GM19238 (cell line): Measurements from ENCODE around the gene SERPINA5.
"Not testable (repeated sequence)": the region's sequence is repeated elsewhere in the genome, so short reads cannot be mapped to it uniquely, and the experiment has no call there.

ENCODE experiments used
- DNase-seq: peaks from one replicate; pipeline ENCODE4 v3.0.0; 2011; ENCODE audit warnings: low spot score; ENCODE audit not compliant: insufficient read length

SERPINA5 gene

DNA sequence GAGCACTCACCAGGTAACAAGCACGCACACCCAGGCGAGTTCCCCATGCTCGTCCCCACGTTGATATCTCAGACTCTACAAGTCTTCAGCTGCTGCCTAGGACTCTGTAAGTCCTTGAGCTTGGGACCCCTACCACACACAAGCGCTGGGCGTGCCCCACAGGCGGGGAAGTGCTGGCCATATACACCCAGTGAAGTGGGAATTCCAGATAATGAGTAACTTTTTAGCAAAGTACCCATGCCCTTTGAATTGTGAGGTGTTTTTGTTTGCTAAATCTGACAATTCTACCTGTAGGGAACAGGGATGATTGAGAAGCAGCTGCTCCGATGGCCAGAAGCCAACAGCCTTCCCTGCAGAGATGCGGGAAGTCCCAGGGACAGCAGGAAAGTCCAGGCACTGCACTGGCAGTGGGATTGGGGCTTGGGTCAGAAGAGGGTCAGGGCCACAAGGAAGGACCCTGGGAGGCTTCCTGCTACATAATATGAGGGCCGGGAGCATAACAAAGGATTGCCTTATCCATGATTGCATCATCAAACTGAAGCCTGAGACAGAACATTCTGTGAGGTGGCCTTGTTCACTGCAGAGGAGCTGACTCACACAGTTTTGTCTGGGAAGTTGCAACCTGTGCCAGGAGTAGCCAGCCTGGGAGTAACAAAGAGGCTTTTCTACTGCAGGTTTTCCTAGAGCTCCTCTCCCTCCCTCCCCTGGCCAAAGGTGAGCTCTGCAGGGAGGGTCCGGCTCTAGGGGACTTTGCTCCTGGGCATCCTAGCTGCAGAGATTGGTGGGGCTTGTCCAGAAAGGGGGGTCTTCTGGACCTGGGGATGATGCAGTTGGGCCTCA, 17.8 kb downstream of the SERPINA5 start:
- no peak for DNase-seq

DNA sequence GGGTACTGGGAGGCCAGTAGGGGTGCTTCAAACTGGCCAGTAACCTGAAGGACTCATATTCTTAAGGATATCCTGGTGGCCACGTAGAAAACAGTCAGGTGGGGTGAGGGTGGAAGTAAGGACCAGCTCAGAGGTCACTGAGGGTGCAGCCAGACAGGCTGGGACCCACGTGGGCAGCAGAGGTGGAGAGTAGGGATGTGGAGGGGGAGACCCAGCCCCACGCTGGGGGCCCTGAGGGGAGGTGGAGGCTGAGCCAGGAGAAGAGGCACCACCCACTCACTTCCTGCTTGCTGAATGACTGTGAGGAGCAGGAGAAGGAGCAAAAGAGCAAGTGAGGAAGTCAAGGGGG, 18.4 kb downstream of the SERPINA5 start:
- DNase-seq = no peak

DNA sequence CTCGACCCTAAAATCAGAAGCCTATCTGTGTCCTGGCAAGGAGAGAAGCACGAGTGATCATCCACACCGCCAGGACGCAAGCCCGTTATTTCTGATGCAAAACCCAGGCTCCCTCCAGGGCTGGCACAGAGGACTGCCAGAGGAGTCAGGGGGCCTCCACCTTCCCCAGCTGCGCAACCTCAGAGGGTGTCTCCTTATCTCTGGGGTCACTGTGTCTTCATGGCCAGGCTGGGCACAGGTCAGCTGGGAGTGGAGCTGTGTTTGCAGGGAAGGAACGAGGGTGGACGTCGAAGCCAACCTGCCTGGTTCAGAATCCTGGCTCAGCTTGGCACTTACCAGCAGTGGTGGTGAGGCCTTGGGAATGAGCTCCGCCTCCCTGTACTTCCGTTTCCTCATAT, 18.9 kb downstream of the SERPINA5 start:
- no peak for DNase-seq

DNA sequence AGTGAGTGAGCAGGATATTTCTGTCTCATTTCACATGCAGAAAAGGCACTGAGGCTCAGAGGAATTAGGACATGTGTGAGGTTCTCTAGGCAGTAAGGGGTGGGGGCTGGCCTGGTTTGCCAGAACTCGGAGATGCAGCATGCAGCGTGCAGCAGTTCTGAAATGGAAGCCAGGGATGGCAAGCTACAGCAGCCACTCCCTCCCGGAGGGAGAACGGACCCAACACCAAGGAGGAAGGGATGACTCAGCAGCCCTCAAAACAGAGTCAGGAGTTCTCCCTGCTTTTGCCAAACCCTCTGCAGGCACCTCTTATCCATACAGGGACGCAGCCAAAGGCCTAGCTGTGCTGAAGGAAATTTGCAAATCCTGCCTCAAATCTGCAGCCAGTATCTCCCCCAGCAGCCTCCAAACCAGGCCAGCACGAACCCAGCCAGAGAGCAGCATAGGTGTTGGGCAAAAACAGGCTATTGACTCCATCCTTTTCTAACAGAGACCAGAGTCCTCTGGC, 20.7 kb downstream of the SERPINA5 start:
- no peak for DNase-seq

DNA sequence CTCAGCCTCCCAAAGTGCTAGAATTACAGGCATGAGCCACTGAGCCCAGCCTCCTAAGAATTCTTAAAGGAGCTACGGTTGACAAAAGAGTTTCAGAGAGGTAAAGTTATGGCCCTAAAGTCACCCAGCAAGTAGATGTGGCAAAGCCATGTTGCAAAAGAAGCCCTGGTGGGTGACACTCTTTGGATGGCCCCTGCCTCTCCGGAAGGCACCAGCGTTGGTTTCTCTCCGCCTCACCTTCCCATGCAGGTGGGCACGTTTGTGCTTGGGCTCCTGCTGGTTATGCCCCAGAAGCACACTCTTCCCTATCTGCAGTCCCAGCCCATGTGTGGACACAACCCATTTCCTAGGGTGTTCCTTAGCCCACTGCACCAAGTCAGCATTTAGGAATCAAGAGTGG, 21.5 kb downstream of the SERPINA5 start:
- no peak for DNase-seq

DNA sequence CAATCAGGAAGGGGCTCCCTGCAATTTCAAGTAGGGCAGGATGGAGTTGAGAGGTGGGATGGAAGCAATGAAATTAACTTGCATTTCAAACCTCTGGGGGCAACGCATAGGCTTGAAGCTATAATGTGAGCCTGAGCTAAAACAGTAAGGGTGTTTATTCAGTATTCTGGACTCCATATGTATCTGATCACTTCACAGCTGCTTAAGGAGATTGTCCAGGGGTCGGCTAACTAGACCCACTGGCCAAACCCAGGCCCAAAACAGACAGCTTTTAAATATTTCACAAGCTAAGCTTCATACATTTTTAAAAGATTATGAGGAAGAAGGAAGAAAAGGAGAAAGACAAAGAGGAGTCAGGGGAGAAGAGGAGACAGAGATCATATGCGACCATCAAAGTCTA, 24.1 kb downstream of the SERPINA5 start:
- DNase-seq = no peak

DNA sequence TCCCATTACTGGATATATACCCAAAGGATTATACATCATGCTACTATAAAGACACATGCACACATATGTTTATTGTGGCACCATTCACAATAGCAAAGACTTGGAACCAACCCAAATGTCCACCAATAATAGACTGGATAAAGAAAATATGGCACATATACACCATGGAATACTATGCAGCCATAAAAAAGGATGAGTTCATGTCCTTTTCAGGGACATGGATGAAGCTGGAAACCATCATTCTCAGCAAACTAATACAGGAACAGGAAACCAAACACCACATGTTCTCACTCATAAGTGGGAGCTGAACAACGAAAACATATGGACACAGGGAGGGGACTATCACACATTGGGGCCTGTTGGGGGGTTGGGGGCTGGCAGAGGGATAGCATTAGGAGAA, 27.7 kb downstream of the SERPINA5 start:
- not testable (repeated sequence) for DNase-seq

DNA sequence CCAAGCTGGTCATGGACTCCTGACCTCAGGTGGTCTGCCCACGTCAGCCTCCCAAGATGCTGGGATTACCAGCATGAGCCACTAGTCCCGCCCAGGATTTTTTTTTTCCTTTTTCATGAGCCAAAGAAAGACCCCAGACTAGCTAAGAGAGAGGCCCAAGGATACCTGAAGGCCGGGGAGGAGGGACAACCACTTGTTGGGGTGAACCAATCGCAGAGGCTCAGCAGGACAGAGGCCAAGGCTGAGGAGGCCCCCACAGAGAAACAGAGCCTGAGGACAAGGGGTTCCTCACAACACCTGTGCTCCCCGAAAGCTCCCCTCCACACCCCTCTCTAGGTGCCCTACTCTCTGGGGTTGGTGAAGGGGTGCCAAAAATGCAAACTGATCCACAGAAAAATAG, 30.0 kb downstream of the SERPINA5 start:
- DNase-seq = no peak

DNA sequence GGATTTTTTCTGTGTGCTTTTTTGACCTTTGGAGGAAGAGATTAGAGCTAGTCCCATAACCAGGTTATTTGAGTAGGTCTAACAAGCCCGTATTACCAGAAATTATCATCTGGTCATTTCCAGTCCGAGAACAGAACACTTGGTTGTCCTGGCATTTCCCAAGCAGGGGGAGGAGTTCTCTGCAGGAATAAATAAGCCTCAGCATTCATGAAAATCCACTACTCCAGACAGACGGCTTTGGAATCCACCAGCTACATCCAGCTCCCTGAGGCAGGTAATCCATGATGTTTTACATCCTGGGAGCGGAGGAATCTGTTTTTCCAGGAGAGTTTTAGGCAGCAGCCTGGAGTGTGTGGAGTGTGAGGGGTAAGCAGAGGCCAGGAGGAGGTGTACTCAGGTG, 30.9 kb downstream of the SERPINA5 start, which contains the start of gene SERPINA3:
TSS of gene SERPINA3 (plus strand) at position 218 of the 400 bp plus-strand sequence. CDS start 2,051 bp downstream, outside the sequence.
- DNase-seq = no peak

DNA sequence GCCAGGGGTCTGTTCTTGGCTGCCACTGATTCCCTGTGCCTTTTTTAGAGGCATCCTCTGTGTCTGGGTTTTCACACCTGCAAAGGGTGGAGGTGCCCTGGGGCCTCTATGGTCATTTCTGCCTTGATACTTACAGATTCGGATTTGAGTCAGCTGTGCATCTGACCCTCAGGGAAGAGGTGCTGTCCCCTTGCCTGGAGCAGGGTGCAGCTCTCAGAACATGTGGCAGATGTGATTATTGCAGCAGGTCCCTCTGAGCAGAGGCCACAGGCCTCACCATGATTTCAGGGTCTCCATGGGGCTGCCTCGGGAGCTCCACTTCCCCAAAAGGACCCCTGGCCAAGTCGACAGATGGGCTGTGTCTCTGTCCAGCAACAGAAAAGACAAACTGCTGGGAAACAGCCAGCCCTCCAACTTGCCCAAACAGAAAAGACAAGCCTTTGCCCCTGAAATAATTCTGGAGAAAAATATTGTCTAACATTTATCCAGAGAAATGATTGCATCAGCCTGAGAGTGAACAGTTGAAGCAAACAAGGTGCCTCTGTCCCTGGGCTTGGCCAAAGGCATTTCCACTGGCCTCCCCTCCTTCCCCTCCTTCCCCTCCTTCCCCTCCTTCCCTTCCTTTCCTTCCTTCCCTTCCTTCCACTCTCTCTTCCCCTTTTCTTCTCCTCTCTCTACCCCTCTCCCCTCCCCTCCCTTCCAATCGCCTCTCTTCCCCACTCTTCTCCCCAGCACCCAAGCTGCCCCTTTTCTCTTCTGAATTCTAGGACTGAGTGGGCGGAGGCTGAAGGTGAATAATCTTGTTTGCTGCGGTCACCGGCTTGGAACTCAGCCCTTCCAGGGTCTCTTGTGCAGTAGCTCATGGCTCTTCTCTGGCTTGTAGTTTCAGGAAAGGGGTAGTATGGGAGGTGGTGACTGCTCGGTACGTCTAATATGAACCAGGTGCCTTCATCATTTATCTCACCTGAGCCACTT, 31.6 kb downstream of the SERPINA5 start:
- no peak for DNase-seq

DNA sequence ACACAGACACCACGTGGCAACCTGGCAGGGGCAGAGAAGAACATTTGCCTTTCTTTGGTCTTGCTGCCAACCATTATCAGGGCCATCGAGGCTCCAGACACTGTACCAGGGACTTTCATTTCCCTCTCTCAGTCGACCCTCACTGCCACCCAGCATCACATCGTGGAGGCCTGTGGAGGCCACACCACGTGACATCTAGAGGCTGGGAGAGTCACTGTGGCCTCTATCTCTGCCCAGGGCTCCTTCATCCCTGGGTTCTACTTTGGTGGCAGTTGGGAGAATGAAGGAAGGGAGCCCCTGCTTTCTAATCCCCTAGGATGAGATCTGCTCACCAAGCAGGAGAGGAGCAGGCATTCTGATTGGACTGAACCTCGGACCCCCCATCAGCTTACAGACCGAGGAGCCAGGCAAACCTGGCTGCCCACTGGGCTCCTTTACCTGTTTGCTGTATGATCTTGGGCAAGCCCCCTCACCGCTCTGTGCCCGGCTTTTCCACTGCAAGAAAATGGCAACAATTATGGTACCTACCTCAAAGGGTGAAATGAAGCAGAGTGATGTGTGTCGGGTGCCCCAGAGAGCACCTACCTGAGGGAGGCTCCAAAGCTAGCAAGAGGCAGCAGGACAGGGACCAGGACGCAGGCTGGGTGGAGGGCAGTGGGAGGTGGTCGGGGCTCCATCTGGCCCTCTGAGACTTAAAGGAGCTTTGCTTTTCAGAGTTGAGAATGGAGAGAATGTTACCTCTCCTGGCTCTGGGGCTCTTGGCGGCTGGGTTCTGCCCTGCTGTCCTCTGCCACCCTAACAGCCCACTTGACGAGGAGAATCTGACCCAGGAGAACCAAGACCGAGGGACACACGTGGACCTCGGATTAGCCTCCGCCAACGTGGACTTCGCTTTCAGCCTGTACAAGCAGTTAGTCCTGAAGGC, 32.8 kb downstream of the SERPINA5 start:
- no peak for DNase-seq

DNA sequence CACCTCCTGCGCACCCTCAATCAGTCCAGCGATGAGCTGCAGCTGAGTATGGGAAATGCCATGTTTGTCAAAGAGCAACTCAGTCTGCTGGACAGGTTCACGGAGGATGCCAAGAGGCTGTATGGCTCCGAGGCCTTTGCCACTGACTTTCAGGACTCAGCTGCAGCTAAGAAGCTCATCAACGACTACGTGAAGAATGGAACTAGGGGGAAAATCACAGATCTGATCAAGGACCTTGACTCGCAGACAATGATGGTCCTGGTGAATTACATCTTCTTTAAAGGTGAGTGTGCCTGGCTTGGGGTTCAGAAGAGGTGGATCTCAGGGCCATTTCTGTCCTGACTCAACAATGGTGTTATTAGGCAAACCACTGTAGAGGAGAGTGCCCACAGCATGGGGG, 33.6 kb downstream of the SERPINA5 start:
- no peak for DNase-seq

DNA sequence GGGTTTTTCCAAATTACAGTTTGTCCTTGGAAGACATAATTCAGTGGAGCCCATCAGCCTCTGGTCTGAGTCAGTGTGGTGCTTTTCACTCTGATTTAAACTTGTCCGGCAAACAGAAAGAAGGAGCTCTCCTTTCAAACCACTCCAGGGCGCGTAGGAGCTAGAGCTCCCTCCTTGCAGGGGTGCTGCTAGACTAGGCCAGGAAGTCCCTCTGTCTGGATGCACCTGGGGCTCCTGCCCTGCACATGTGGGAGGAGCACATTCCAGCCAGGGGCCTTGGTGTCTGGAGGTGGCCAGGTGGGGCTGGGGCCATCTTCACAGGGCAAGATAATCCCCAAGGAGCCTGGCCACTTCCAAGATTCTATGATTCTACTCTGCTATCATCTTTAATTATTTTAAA, 34.0 kb downstream of the SERPINA5 start:
- no peak for DNase-seq

DNA sequence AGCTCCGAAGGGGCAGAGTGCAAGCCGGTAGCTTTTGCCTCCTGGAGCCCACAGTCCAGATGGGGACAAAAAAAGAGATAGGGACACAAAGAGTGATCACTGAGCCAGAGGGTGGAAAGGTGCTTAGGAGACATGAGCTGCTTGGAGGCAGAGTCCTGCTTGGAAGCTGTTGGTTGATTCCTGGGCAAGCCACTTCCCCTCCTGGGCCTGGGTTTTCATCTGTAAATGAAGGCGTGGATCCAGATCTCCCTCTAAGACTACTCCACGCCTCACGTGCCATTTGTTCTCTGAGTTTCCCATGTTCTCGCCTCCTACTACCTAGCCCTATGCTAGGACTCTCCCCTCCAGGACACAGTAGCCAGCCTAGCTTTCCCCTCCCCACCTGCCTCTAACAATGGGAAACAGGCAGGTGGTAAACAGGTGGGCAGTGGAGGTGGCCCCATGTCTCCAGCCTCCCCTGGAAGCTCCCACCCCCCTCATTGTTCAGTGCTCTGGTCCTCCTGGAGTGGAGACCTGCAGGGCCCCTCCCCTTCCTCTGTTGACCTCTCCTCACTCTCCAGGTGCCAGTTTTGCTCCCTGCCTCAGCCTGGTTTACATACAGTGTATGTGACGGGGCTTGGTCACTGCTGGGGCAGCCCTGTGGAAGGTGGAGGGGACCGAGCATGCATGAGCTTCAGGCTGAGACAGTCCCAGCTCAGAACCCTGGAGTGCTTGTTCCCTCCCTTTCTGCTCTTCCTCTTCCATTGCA, 34.8 kb downstream of the SERPINA5 start:
- no peak for DNase-seq

DNA sequence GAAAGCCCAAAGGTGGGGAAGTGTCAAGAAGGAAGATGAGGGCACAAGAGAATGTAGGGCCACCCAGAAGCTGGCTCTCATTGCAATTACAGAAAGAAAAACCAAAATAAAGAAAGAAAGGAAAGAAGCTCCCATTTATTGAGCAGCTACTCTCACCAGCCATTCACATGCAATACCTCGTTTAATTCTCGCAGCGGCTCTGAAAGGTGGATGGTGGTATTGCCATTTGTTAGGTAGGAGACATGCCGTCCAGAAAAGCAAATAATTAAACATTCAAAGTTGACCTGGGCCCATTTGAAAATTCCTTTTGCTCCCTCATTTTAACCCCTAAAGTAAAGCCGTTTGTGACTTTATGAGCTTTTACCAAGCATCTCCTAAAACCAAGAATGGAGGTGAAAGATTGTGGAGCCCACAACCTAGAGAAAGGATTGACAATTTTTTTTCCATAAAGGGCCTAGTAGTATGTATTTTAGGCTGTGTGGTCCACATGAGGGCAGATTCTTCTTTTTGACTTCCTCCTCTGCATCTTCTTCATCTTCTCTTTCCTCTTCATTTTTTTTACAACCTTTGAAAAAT, 36.2 kb downstream of the SERPINA5 start:
- DNase-seq = no peak

DNA sequence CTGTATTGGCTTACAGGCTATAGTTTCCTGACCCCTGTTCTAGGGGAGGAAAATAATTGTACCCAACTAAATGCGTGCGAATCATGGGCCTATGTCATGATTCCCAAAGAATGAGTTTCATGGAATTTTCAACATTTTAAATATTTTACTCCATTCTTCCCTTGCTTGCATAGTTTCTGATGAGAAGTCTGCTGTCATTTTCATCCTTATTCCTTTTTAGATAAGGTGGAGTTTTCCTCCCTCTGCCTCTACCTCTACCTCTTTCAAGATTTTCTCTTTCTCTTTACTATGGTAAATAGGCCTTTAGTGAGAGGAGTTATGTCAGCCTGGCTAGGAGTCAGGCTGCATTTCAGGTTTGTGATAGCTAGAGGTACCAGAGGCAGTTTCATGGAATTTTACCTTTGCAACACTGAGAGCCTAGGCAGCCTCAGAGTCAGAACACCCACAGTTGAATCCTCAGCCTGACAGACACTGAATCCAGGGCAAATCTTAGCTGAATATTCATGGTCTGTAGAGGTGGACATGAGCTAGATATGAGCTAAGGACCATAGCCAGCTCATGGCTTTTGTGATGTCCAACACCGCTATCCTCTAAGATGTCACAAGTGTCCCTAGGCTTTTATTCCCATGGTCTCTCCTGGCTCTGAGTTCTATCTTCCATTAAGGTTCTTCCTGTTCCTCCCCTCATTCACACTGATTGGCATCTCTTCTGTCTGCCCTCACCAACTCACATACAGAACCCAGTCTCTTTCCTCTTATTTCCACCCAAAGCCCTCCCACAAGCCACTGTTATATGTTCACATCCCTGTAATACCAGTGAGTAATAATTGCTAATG, 37.0 kb downstream of the SERPINA5 start:
- DNase-seq = no peak

DNA sequence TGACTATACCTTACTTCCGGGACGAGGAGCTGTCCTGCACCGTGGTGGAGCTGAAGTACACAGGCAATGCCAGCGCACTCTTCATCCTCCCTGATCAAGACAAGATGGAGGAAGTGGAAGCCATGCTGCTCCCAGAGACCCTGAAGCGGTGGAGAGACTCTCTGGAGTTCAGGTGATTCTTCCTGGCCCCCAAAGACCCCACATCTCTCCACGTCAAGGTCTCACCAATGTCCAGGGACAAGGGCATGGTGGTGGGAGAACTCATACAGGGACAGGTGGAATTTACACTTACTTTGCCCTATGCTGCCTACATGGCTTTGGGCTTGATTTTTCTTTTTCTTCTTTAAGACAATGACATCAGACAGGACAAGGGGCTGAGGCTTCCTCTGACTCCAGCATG, 38.1 kb downstream of the SERPINA5 start:
- no peak for DNase-seq

DNA sequence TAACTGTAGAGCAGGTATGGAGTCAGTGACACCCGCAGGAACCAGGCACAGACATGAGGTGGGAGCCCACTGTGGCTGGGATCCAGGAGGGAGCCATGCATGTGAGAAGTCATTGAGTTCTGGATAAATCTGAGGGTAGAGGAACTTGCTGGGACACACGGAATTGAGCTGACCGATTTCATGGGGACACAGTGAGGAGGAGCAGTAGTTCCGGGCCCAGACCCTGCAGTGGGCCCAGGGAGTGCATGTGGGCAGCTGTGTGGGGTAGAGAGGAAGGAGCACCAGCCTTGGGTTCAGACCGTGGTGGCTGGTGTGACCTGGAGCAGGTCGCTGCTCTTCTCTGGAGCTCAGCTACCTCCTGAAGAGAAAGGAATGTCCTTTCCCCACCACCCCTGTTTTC, 39.4 kb downstream of the SERPINA5 start:
- DNase-seq = no peak
